ENCODE measurements around the gene TRIO.

The TRIO gene

DNA sequence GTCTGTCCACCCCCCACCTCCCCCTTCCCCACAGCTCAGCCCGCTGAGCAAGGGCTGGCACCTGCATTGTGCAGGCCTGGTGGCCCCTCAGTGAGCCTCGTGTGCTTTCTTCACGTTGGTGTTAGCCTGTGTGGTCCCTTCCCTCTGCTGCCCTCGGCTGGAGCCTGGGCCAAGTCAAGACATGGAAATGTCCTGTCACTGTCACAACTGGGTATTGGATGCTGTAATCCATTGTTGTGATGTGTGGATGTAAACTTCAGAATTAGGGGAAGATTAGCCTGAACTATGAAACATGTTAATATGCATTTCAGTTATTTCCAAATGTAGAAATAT is 103.9 kb downstream of the TRIO start:
- DNase-seq (ENCODE audit: low spot score), result no peak

DNA sequence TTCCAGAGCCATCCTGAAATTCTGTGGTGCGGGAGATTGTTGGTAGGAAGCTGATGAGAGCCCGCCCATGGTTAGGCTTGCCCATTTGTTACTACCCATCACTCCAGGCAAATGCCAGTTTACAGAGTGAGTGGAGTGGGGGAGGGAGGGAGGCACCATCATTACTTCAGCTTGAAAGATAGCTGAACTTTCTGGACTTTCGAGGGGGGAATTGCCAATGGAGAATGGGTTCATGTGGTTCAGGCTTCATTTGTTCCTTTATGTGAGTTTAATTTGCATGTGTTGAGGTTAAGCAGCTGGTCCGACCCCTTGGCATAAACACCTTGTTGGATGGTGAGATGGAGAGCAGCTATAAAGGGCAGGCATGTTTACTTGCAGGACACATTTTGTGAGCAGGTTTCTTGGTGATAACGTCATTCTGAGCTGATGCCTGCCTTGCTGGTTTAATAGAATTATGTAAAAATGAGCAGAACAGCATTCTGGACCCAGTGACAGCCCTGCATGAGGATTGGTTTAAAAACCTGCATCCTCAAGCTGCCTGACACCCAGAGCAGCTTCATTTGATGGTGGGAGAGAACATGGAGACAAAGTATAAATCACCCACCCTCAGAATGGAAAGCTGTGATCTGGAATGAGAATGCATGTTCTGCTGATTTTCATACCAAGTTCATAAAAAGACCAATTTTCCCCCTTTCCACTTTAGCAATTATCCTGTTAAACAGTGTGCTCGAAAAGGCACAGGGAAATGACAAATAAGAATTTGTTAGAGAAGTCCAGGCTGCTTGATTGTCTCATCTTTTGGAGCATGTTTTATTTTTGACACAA is 106.3 kb downstream of the TRIO start:
- DNase-seq (ENCODE audit: low spot score), result no peak

DNA sequence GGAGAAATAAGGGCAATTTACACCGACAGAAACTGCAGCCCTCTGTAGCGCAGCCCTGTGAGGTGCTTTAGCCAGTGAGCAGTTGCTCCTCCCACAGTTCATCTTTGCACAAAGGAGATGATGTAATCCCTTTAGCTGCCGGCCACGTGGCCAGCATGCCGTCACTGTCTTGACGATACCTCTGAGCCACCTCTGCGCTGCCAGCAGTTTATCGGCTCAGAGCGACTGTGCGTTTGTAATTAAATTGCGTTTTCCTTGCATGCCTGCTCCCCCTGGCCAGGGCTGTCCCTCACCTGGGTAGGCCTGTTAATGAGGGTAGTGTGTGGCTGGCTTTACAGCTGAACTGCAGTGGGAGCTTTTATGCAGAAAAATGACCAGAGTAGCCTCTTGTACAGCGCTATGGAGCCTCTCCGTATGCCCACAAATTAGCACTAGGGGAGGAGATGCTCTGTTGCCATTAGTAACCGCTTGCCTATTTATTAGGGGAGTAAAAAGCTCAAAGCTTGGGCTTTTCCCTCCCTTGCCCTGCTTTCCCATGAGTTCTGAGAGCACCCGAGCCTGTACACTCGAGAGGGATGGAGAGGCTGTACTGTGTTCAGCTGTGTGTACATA is 107.0 kb downstream of the TRIO start:
- no peak for DNase-seq (ENCODE audit: low spot score)

DNA sequence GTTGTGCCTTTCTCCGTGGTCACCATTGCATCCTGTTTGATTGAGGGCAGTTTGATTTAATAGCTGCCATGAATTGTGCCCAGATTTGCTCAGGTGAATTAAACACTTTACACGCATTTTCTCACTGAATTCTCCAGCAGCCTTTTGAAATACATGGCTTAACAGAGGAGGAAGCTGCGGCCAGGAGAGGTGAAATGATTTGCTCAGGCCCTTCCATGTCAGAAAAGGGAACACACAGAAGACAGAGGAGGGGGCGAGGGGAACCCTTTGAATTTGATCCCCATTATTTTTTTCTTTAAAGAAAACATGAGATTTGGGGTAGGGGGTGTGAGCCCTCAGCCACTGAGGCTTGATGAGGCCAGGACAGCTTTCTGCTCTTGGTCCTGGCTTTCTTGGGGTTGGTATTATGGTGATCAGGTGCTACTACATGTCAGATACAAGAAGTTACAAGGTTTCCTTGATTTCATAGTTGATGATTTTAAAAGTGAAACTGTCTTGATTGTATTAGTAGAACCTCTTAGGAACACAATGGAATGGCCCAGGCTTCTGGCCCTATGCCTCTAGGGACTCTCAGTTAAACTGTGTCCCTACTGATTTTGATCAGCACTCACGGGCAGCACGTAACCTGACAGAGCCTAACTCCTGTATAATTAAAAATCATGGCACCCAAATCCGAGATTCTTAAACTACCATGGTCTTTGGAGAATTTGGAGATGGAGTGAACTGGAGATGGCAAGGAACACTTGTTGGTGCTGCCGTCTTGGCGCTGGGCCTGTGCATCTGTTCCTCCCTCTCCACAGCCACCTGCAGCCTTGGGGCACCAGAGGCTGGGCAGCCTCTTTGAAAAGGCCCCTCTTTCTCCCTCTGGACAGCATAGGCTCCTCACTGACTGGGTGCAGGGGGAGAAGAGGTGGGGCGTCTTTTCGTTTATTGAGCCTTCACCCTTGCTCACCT is 107.9 kb downstream of the TRIO start:
- DNase-seq (ENCODE audit: low spot score), result no peak

DNA sequence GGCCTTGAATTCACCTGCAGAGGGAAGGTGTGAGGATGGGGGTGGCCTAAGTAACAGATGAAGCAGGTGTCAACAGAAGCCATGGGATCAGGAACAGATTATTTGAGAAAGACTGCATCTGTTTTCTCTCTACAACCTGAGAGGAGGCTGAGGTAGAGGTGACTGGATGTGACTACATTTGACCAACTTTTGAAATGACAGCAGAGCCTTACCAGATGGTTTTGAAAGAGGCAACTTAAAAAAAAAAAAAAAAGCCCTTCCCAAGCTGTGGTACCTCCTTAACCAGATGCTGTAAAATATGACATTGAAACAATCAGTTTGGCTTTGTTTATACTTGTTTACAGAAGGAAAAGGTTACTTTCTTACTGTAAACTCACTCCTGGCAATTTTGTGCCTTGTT is 108.6 kb downstream of the TRIO start:
- no peak for DNase-seq (ENCODE audit: low spot score)

DNA sequence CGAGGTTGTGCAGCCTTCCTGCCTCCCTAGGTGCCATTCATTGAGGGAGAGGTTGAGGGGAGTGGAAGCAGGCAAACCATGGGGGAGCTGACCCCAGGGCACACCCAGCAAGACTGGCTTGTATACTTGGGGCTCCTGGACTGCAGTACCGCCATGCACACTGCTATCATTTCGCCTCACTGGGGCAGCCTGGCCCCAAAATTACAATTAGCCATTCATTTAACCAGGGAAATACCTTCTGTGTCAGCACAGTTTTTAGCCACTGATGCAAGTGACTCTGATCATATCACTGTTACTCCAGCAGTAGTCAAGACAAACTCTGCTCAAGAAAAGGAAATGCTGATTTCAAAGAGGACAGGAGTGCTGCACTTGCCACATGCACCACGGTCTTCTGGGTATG is 109.7 kb downstream of the TRIO start:
- DNase-seq (ENCODE audit: low spot score), result no peak

DNA sequence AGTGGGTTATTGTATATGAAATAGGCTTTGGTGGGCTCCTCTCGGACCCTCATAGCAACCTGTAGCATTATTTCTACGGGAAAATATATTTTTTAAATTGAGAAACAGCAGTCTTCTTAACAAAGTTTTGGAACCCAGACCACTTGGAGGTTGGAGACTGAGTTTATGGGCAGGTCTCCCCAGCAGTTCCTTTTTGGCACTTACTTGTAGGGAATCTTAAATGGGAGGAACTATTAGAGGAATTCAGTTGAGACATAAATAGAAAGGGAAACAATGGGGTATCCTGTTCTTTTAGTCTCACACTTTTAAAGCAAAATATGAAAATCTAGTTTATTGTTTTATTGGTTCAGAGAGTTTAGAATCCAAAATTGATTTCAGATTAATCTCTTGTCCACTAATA is 111.5 kb downstream of the TRIO start:
- DNase-seq (ENCODE audit: low spot score), result no peak

DNA sequence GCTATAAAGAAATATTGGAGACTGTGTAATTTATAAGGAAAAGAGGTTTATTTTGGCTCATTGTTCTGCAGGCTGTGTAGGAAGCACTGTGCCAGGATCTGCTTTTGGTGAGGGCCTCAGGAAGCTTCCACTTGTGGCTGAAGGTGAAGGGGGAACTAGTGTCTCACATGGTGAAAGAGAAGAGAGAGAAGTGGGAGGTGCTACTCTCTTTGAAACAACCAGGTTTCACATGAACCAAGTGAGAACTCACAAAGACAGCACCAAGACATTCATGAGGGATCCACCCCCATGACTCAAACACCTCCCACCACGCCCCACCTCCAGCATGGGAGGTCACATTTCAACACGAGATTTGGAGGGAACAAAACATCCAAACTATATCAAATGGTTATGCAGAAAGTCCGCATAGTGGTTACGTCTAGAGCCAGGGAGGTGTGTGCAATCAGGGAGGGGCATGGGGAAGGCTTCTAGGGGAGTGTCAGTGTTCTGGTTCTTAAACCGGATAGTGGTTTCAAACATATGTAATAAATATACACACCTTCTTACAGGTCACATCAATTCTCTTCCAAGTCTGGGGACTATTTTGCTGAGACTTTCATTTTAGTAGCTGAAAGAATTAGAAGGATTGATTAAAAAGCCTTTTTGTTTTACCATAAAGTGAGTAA is 113.0 kb downstream of the TRIO start:
- DNase-seq (ENCODE audit: low spot score), result no peak

DNA sequence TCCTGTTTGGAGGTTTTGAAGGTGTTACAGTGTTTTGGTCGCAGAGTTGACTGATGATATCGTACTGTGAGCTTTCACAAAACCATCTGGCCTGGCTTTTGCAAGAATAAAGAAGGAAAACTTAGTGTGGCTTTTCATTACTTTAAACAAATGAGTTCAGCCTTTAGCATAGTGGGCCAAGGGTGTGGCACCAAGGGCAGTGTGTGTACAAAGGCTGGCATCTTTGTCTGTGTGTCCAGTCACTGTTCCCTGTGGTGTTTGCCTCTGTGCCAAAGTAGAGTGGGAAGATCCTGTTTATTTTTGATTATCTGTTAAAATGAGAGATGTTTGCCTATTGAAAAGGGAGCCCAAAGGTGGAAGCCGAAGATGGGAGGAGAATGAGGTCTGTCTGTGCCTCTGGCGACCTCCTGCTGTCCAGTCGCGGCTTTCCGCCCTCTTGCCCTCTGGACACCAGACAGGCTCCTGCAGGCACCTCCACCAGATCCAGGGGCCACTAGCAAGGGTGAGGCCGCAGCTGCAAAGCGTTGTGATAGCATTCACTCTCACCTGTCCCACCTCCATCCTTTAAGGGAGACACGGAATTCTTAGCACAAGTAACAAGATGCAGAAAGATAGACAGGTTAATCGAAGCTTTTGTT is 113.7 kb downstream of the TRIO start:
- no peak for DNase-seq (ENCODE audit: low spot score)

DNA sequence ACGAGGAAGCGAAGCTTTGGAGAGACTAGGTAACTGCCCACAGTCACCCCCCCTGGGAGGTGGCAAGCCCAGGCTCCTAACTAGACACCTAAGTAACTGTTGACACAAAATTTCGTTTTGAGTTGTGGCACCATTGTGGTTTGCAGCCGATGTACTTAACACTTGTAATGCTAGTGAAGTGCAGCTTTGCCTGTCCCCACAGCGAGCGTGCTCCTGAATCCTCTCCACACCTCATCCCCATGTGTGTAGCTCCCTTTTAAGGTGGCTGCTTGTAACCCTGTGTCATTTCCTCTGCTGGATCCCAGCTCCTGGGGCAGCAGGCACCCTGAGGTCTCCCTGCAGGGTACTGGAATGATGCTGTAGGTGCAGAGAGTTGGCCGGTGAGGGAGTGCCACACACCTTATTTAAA is 114.9 kb downstream of the TRIO start:
- no peak for DNase-seq (ENCODE audit: low spot score)

DNA sequence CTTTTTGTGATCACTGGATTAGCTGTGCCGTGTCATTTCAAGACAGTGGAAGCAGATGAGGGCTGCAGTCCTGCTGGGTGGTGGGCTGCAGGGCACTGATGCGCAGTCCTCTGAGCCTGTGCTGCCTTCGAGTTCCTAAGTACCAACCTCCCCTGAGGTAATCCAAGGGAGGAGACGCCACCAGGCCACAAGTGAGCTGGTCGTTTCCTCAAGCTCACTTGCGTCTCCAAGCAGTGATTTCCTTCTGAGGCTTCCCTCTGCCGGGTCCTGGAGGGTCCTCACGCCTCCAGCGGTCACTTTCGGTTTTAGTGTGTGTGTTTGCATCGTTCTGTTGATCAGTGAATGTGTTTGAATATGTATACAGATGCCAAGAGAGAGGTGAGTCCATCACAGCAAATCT is 115.7 kb downstream of the TRIO start:
- DNase-seq (ENCODE audit: low spot score), result no peak

DNA sequence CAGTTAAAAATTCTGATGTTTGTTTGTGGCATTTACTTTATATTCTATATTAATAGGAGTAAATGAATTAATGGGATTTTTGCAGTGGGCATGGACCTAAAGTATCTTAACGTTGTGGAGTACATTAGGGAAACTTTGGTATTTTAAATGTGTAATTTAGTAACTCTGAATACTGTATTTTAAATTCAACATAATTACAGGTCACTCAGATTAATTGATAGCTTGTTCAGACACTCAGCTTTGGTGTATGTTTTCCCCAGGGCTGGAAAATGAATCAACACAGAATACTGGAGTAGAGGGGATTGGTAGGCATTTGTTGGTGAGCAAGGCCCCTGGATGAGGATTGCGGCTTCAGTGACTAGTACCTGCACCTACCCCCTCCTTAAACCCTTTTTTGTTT is 117.5 kb downstream of the TRIO start:
- DNase-seq (ENCODE audit: low spot score), result no peak

DNA sequence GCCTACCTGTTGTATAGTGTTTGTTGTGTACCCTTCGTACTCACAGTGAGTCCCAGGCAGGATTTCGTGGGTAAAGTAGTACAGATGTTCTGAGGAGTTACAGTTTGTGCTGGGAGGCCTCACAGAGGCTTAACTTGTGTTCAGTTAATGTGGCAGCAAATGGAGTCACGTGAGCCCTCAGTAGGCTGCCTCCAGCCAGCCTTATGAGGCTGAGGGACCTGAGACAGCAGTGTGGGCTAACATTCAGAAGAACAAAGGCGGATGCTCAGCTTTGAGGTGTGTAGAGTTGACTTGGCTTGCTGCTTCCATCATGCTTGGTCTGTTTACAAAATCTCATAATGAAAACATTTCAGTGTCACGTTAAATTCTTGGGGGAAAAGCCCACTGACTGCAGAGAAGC is 118.1 kb downstream of the TRIO start:
- no peak for DNase-seq (ENCODE audit: low spot score)

DNA sequence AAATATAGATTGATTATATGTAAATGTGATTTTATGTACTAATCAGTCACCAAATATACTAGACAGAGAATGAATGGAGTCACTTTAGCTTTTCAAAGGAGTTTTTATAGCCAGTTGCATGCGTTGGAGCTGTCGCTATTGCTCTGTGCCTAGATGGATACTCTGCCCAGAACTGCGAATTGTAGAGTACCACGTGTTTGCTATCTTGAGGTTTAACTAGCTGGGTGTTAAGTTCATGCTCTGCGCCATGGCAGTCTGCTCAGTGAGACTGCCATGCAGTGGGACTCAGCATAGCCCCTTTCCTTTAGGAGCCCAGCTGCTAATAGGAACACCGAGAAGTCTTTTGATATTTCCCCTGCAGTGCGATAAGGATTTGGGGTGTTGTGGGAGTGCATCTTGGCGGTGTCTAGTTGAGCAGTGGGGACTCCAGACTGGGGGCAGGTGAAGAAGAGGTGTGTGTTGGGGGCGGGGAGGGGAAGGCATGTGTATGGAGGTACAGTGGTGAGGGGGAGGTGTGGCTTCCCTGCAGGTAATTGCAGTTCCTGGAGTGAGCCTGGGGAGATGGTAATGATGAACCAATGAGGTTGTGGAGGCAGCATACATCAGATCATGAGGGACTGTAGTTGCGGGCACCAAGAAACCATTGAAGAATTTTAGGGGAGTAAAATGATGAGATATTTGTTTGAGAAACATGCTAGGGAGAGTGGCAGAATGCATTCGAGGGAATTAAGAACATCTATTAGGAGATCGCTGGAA is 118.9 kb downstream of the TRIO start:
- no peak for DNase-seq (ENCODE audit: low spot score)

DNA sequence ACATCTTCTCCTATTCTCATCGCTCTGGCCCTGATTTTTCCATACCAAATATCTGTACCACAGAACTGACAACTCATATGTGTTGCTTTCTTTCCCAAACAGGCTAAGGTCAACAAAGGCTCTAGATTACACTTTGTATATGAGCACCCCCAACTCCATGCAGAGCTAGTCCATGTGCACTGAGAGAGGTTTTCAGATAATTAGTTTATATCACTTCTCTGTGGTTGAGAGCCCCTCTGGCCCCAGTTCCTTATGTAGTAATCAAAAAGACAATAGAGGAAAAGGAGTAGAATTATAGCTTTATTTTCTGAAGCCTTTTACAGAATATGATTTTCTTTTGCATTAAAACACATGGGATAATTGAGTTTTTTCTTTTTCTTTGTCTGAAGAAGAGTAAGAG is 120.0 kb downstream of the TRIO start:
- DNase-seq (ENCODE audit: low spot score), result no peak

DNA sequence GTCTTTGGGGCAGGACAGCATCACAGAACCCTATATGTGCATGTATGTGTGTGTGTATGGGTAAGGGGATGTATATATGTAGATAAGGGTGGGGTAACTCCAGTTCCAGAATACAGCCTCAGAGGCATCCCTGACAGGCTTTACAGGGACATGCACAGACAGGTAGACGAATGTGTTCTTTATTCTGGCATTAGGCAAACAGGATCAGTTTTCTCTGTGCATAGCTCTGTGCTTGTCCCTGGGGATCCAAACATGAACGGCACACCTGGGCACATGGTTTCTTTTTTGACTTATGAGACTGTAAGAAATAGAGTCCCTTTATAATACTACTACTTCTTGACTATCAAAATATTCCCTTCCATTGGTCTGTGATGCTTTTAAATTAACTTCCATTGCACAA is 120.6 kb downstream of the TRIO start:
- no peak for DNase-seq (ENCODE audit: low spot score)

DNA sequence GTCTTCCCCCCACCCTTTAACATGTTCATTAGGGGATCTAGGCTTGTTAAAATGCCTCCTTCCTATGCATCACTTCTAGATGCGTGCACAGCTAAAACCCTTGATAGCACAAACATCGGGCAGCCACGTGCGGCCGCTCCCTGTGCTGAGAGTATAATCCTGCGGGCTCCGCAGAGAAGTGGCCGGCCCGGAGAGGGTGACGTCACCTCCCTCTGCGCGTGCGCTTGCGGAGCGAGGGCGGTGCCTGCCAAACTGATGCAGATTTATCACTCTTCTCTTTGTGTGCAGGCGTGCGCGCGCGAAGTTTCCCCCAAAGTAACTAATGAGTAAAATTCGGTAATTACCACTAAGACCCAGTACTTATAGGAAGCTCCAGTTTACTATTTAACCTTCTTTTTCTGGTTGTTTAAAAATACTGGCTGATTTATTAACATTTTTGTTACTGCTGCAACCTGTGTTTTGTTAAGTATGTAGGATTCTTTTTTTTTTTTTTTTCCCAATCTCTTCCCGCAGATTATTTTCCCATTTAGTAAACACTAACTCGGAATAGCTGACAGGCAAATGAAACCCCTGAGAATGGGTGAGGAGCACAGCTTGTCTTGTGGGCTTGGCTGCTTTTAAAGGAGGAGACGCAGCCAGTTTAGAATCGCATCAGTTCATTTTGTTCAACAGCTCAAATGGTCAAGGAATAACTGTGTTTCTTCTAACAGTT is 121.6 kb downstream of the TRIO start:
- peak; percentile 49 for DNase-seq (ENCODE audit: low spot score)

DNA sequence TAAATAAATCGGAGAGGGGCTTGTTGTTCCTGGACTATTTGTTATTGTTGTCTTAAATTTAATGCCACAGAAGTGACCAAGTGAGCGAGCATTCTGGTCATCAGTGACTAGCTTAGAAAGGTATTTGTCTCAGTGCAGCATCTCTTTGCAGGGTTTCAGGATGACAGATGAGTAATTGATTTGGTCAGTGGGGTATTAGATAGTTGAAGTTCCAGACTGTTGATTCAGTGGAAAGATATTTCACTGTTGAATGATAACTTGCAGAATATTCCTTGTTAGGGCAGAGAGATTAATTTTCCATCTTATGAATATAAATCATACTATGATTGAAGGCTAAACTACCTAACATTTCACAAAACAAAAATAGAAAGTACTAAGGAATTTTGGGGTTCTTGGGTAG is 122.4 kb downstream of the TRIO start:
- no peak for DNase-seq (ENCODE audit: low spot score)

DNA sequence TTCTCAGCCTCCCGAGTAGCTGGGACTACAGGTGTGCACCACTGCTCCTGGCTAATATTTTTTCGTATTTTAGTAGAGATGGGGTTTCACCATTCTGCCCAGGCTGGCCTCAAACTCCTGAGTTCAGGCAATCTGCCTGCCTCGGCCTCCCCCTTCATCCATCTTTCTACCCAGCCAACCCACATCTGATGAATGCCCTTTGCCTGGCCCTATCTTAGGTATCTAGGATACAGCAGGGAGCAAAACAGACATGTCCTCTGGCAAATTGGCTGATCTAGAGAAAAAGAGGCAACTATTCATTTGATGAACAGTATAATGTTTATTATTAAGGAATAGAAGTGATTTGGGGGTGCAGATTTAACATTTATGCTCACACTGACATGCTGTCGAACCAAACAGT is 123.0 kb downstream of the TRIO start:
- DNase-seq (ENCODE audit: low spot score), result no peak

DNA sequence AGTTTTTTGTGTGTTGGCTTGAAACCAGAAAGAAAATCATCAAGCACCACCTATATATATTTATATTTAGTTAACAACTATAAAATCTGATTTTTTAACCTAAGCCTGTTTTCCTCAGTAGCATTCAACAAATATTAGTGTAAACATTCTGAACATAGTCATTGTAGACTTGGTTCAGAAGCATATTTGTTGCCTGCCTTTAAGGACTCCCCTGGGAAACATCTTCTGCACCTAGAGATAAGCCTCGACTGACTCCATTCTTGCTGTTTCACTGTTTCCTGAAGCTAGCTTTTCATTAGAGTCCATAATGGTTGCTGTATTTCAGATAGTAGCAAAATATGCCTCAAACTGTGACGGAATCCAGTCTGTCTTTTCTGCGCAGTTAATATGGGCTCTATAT is 123.5 kb downstream of the TRIO start:
- no peak for DNase-seq (ENCODE audit: low spot score)
